HepG2 (cell line): ENCODE data around the gene MFRP. TPM values are rescaled to one million over a fixed set of nuclear protein-coding genes. Genes with fewer than 3 reads are reported as not detected.
A peak's percentile ranks its signal among the peaks of the same experiment; 100 is the strongest.

Experiments
- ERF ChIP-seq: IDR thresholded peaks from 2 replicates; pipeline ENCODE4 v1.6.1; 2018; ENCODE audit warnings: missing biosample characterization, missing genetic modification reagents
- EZH2 ChIP-seq: conservative IDR thresholded peaks from 2 replicates; pipeline ENCODE4 v1.6.1; 2012; ENCODE audit warnings: mild to moderate bottlenecking, low read depth, low read length, moderate library complexity
- FOSL2 ChIP-seq: sonication (generic); formaldehyde crosslinking; IDR thresholded peaks from 2 replicates; pipeline ENCODE4 v1.4.0; 2020; ENCODE audit warnings: missing genetic modification reagents
- FOXP1 ChIP-seq, 2 experiments: fragments of 450-650 bp in 1 of 2; IDR thresholded peaks; 2 replicates each; pipeline ENCODE4 v1.6.1; 2017 to 2018; ENCODE audit warnings: antibody characterized with exemption in 1 of 2
- KDM5B ChIP-seq: sonication (generic); formaldehyde crosslinking; IDR thresholded peaks from 2 replicates; pipeline ENCODE4 v1.4.0; 2020; ENCODE audit warnings: missing genetic modification reagents, mild to moderate bottlenecking, borderline replicate concordance
- KLF11 ChIP-seq: IDR thresholded peaks from 2 replicates; pipeline ENCODE4 v1.6.1; 2016; ENCODE audit warnings: missing compliant biosample characterization
- MED13 ChIP-seq: sonication (generic); formaldehyde crosslinking; IDR thresholded peaks from 2 replicates; pipeline ENCODE4 v1.5.0; 2020; ENCODE audit warnings: missing genetic modification reagents
- MXI1 ChIP-seq: IDR thresholded peaks from 3 replicates; pipeline ENCODE4 v1.6.1; 2012; ENCODE audit warnings: low read depth, low read length, inconsistent platforms, borderline replicate concordance
- MYC ChIP-seq: sonication (generic); formaldehyde crosslinking; IDR thresholded peaks from 2 replicates; pipeline ENCODE4 v1.9.0; 2021; ENCODE audit warnings: missing genetic modification reagents, borderline replicate concordance
- POGZ ChIP-seq: sonication (generic); formaldehyde crosslinking; IDR thresholded peaks from 2 replicates; pipeline ENCODE4 v1.4.0; 2020; ENCODE audit warnings: mild to moderate bottlenecking, missing genetic modification reagents
- SAP130 ChIP-seq: IDR thresholded peaks from 2 replicates; pipeline ENCODE4 v1.6.1; 2016; ENCODE audit warnings: low read depth
- SRSF9 ChIP-seq: fragments of 200-400 bp; formaldehyde crosslinking; IDR thresholded peaks from 2 replicates; pipeline ENCODE4 v1.6.1; 2018; ENCODE audit warnings: borderline replicate concordance, mild to moderate bottlenecking, low read depth, low read length; ENCODE audit not compliant: insufficient read depth, poor library complexity, severe bottlenecking
- STAG1 ChIP-seq: sonication (generic); formaldehyde crosslinking; IDR thresholded peaks from 2 replicates; pipeline ENCODE4 v1.4.0; 2020; ENCODE audit warnings: missing genetic modification reagents
- ZC3H13 ChIP-seq: sonication (generic); formaldehyde crosslinking; IDR thresholded peaks from 2 replicates; pipeline ENCODE4 v1.8.1; 2023; ENCODE audit warnings: mild to moderate bottlenecking, missing genetic modification reagents, moderate library complexity
- ZMYM3 ChIP-seq: sonication (generic); formaldehyde crosslinking; IDR thresholded peaks from 2 replicates; pipeline ENCODE4 v1.5.1; 2020; ENCODE audit warnings: mild to moderate bottlenecking, missing genetic modification reagents
- ZNF749 ChIP-seq: sonication (generic); formaldehyde crosslinking; IDR thresholded peaks from 2 replicates; pipeline ENCODE4 v1.8.0; 2022; ENCODE audit warnings: mild to moderate bottlenecking, missing genetic modification reagents, moderate library complexity, borderline replicate concordance
- ZNF768 ChIP-seq: sonication (generic); formaldehyde crosslinking; IDR thresholded peaks from 2 replicates; pipeline ENCODE4 v1.4.0; 2020; ENCODE audit warnings: missing genetic modification reagents
- ZNF879 ChIP-seq: sonication (generic); formaldehyde crosslinking; IDR thresholded peaks from 2 replicates; pipeline ENCODE4 v1.8.1; 2023; ENCODE audit warnings: missing genetic modification reagents
- polyA plus RNA-seq, 8 experiments: library from polyadenylated mRNA; depleted of rRNA in 3 of 8; stranded (reverse) in 7 of 8; unstranded in 1 of 8; fragments of >200 nt; fragmentation: Illumina TruSeq in 4 of 8; extraction: Trizol in 4 of 8; gene quantifications; 2 replicates each; pipeline versions ENCODE4 v1.2.1 to v1.2.3, GENCODE V29; 2011 to 2016; ENCODE audit warnings: low read depth in 4 of 8, missing spikeins in 1 of 8, mixed read lengths in 1 of 8; ENCODE audit not compliant: insufficient read depth in 1 of 8
- total RNA-seq, 5 experiments: library from RNA; depleted of rRNA; stranded (reverse); fragments of >200 nt; fragmentation: Illumina TruSeq; extraction: Trizol; gene quantifications; 2 replicates each; pipeline ENCODE4 v1.2.3, GENCODE V29; 2016; ENCODE audit warnings: low read depth in 1 of 5
- TF ChIP-seq, protein P1 (sequence below): sonication (generic); formaldehyde crosslinking; IDR thresholded peaks from 2 replicates; pipeline ENCODE4 v1.5.0; 2020; ENCODE audit warnings: mild to moderate bottlenecking, missing genetic modification reagents, moderate library complexity
- TF ChIP-seq, protein P2 (sequence below): sonication (generic); formaldehyde crosslinking; IDR thresholded peaks from 2 replicates; pipeline ENCODE4 v1.4.0; 2020; ENCODE audit warnings: missing genetic modification reagents, borderline replicate concordance
- TF ChIP-seq, protein P3 (sequence below): IDR thresholded peaks from 2 replicates; pipeline ENCODE4 v1.6.1; 2018; ENCODE audit warnings: missing genetic modification reagents
- TF ChIP-seq, protein P4 (sequence below): sonication (generic); formaldehyde crosslinking; IDR thresholded peaks from 2 replicates; pipeline ENCODE4 v1.8.0; 2022; ENCODE audit warnings: mild to moderate bottlenecking, missing genetic modification reagents, moderate library complexity
- TF ChIP-seq, protein P5 (sequence below): sonication (generic); formaldehyde crosslinking; IDR thresholded peaks from 2 replicates; pipeline ENCODE4 v1.4.0; 2020; ENCODE audit warnings: missing genetic modification reagents

Gene MFRP
- total and polyA plus RNA-seq, 2 of the 13 experiments (the other 11 are each of a cell fraction or from before 2014, with no cell fraction given) = not detected

DNA sequence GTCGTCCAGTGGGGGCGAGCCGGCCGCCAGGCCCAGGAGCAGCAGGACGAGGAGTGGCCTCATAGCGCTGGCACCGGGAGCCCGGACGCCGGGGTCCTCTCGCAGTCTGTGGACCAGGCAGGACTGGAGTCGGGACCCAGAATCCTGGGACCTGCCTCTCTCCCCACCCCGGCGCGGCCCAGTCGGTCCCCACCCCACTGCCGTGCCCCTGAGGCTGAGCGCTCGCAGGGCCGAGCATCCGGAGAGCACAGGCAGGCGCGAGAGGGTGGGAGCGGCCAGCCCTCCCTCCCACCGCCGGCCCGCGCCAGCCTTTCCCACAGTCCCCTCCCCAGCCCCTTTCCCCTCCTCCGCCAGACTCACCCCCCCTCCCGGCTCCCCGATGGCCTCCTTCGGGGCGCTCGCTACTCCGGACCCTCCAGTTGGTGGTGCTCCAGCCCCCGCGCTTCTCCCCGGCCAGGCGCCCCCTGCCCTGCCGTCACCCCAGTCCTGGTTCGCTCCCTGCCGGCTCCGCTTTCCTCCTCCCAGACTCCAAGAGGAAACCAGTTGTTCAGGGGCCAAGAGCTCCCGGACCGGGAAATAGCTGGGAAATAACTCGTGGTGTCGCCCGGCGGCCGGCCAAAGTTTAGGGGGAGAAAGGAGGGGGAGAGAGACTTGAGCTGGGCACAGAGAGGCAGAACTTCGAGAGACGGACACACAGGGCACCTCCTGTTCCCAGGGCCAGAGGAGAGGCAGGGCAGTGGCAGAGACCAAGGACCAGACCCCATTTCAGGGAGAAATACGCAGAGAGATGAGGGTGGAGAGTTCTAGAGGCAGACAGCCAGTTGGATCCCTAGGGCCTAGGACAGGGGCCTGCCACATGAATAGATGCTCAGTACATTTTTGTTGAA lies 5.9 kb downstream of the MFRP start, which contains the start of gene C1QTNF5 (continued):
- TF ChIP-seq, protein P1, sequence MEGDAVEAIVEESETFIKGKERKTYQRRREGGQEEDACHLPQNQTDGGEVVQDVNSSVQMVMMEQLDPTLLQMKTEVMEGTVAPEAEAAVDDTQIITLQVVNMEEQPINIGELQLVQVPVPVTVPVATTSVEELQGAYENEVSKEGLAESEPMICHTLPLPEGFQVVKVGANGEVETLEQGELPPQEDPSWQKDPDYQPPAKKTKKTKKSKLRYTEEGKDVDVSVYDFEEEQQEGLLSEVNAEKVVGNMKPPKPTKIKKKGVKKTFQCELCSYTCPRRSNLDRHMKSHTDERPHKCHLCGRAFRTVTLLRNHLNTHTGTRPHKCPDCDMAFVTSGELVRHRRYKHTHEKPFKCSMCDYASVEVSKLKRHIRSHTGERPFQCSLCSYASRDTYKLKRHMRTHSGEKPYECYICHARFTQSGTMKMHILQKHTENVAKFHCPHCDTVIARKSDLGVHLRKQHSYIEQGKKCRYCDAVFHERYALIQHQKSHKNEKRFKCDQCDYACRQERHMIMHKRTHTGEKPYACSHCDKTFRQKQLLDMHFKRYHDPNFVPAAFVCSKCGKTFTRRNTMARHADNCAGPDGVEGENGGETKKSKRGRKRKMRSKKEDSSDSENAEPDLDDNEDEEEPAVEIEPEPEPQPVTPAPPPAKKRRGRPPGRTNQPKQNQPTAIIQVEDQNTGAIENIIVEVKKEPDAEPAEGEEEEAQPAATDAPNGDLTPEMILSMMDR (CRISPR knock-in tag) = 0 out of 2 replicates have a peak, but pooled peaks have one; percentile 33
- TF ChIP-seq MED13 (CRISPR knock-in tag) (no peak), ZNF749 (CRISPR knock-in tag) (0 out of 2 replicates have a peak, but pooled peaks have one; percentile 40), FOXP1 (IDR thresholded peaks at IDR 0.05) (no peak), FOXP1 (CRISPR knock-in tag; IDR thresholded peaks at IDR 0.05) (no peak), EZH2 (no peak), ZC3H13 (CRISPR knock-in tag) (0 out of 2 replicates have a peak, but pooled peaks have one; percentile 3), SAP130 (CRISPR knock-in tag) (0 out of 2 replicates have a peak, but pooled peaks have one; percentile 10), ZNF879 (CRISPR knock-in tag) (no peak), MXI1 (no peak), MYC (CRISPR knock-in tag) (no peak; the same call in 1 of the 2 replicates), KLF11 (no peak), SRSF9 (no peak), ZNF768 (CRISPR knock-in tag) (peak; percentile 96), POGZ (CRISPR knock-in tag) (no peak), KDM5B (peak; percentile 11; the same call in 1 of the 2 replicates), FOSL2 (CRISPR knock-in tag) (0 out of 2 replicates have a peak, but pooled peaks have one; percentile 5), STAG1 (CRISPR knock-in tag) (no peak), ZMYM3 (CRISPR knock-in tag) (peak; percentile 31; the same call in 1 of the 2 replicates), ERF (CRISPR knock-in tag) (no peak)
- TF ChIP-seq, protein P2, sequence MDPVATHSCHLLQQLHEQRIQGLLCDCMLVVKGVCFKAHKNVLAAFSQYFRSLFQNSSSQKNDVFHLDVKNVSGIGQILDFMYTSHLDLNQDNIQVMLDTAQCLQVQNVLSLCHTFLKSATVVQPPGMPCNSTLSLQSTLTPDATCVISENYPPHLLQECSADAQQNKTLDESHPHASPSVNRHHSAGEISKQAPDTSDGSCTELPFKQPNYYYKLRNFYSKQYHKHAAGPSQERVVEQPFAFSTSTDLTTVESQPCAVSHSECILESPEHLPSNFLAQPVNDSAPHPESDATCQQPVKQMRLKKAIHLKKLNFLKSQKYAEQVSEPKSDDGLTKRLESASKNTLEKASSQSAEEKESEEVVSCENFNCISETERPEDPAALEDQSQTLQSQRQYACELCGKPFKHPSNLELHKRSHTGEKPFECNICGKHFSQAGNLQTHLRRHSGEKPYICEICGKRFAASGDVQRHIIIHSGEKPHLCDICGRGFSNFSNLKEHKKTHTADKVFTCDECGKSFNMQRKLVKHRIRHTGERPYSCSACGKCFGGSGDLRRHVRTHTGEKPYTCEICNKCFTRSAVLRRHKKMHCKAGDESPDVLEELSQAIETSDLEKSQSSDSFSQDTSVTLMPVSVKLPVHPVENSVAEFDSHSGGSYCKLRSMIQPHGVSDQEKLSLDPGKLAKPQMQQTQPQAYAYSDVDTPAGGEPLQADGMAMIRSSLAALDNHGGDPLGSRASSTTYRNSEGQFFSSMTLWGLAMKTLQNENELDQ (CRISPR knock-in tag) = no peak
- TF ChIP-seq, protein P3, sequence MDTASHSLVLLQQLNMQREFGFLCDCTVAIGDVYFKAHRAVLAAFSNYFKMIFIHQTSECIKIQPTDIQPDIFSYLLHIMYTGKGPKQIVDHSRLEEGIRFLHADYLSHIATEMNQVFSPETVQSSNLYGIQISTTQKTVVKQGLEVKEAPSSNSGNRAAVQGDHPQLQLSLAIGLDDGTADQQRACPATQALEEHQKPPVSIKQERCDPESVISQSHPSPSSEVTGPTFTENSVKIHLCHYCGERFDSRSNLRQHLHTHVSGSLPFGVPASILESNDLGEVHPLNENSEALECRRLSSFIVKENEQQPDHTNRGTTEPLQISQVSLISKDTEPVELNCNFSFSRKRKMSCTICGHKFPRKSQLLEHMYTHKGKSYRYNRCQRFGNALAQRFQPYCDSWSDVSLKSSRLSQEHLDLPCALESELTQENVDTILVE (CRISPR knock-in tag) = 0 out of 2 replicates have a peak, but pooled peaks have one; percentile 6
- TF ChIP-seq, protein P4, sequence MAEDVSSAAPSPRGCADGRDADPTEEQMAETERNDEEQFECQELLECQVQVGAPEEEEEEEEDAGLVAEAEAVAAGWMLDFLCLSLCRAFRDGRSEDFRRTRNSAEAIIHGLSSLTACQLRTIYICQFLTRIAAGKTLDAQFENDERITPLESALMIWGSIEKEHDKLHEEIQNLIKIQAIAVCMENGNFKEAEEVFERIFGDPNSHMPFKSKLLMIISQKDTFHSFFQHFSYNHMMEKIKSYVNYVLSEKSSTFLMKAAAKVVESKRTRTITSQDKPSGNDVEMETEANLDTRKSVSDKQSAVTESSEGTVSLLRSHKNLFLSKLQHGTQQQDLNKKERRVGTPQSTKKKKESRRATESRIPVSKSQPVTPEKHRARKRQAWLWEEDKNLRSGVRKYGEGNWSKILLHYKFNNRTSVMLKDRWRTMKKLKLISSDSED (CRISPR knock-in tag) = no peak
- TF ChIP-seq, protein P5, sequence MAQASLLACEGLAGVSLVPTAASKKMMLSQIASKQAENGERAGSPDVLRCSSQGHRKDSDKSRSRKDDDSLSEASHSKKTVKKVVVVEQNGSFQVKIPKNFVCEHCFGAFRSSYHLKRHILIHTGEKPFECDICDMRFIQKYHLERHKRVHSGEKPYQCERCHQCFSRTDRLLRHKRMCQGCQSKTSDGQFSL (CRISPR knock-in tag) = no peak
